Lung (tissue), 12 donors: Measurements from ENCODE around the gene POLD1. TPM values are rescaled to one million over a fixed set of nuclear protein-coding genes. Genes with fewer than 3 reads are reported as not detected.

ENCODE experiments used
- ATAC-seq: fragments of 200-7000 bp; cut with Tn5 transposase; one replicate; pipeline ENCODE4 v1.9.1; 2020; ENCODE audit warnings: moderate number of reproducible peaks; ENCODE audit not compliant: insufficient read depth, low FRiP score
- DNase-seq, 3 donors: peaks; one replicate each; pipeline ENCODE4 v3.0.0-alpha.2; 2013 to 2017
- H3K27ac ChIP-seq, 2 donors: one replicate each; pipeline ENCODE4 v1.5.1; 2013; ENCODE audit warnings: mild to moderate bottlenecking in 2 of 2, moderate library complexity in 2 of 2, control low read depth in 1 of 2, inconsistent platforms in 1 of 2, low read depth in 1 of 2, low read length in 1 of 2
- H3K27me3 ChIP-seq, 3 donors: one replicate each; pipeline ENCODE4 v1.5.1; 2013; ENCODE audit warnings: low read length in 2 of 3; ENCODE audit not compliant: control insufficient read depth in 3 of 3, insufficient read depth in 3 of 3
- H3K36me3 ChIP-seq, 4 donors: one replicate each; pipeline ENCODE4 v1.5.1; 2013; ENCODE audit warnings: low read length in 4 of 4, mild to moderate bottlenecking in 1 of 4, moderate library complexity in 1 of 4; ENCODE audit not compliant: control insufficient read depth in 4 of 4, insufficient read depth in 4 of 4
- H3K4me1 ChIP-seq, 5 donors: one replicate each; pipeline ENCODE4 v1.5.1; 2013; ENCODE audit warnings: low read length in 5 of 5, mild to moderate bottlenecking in 2 of 5, moderate library complexity in 1 of 5; ENCODE audit not compliant: control insufficient read depth in 5 of 5, insufficient read depth in 5 of 5
- H3K4me3 ChIP-seq: one replicate; pipeline ENCODE4 v1.5.1; 2013; ENCODE audit warnings: mild to moderate bottlenecking, control low read depth, moderate library complexity
- H3K9ac ChIP-seq, 2 donors: one replicate each; pipeline ENCODE4 v1.5.1; 2013; ENCODE audit warnings: low read length in 2 of 2, control low read depth in 1 of 2; ENCODE audit not compliant: insufficient read depth in 1 of 2
- H3K9me3 ChIP-seq, 4 donors: one replicate each; pipeline ENCODE4 v1.5.1; 2013; ENCODE audit warnings: low read length in 3 of 4, mild to moderate bottlenecking in 1 of 4, moderate library complexity in 1 of 4; ENCODE audit not compliant: control insufficient read depth in 4 of 4, insufficient read depth in 3 of 4
- CTCF ChIP-seq: IDR thresholded peaks from 2 replicates; pipeline ENCODE4 v1.5.1; 2012; ENCODE audit warnings: mild to moderate bottlenecking; ENCODE audit errors: control extremely low read depth, extremely low read depth
- WGBS, 2 donors: extraction: QIAGEN DNeasy Blood & Tissue Kit; methylation state at CpG; one replicate each; pipeline ENCODE4 v1.1.7; 2013; 5-methylcytosine and 5-hydroxymethylcytosine counted together
- polyA plus RNA-seq, 2 donors: library from polyadenylated mRNA; stranded (reverse); fragments of 200-250 nt; gene quantifications; one replicate each; pipeline ENCODE4 v1.2.1, GENCODE V29; 2013
- total RNA-seq, 2 donors: library from RNA; depleted of rRNA in 1 of 2; stranded (reverse); fragments of >200 nt in 1 of 2; gene quantifications; one replicate each; pipeline ENCODE4 v1.2.1, GENCODE V29; 2014 to 2021
- donor health status: control.
- donor health status: control.
- donor health status: Bipolar disorder and iron deficiency.
- donor health status: healthy.
- donor health status: DM: yes; HTN: yes; CAD: no.

Gene POLD1
- total and polyA plus RNA-seq, 4 donors: 20.2 to 55.1 (median 39.0) TPM

GRCh38 chr19:50376166-50377050, 7.7 kb upstream of the POLD1 start, which contains the start of gene NR1H2:
Gene NR1H2, plus strand, starts transcription at chr19:50376457. Its CDS starts 1,149 bp downstream, at chr19:50377606.
- H3K4me1 ChIP-seq: peaks cover 0 to 22% (median 2%) of the 10 kb centered on the region in 5 donors
- ATAC-seq (peak; percentile 91), DNase-seq (peak; percentile 96 to 99 (median 98))
- TF ChIP-seq CTCF: no peak
- H3K9ac ChIP-seq: peak within 1 kb of the TSS; percentile 77 to 89
- no peaks in the 10 kb centered on the region for H3K9me3 ChIP-seq
- H3K36me3 ChIP-seq: peaks cover 3 to 37% (median 16%) of the 10 kb centered on the region in 4 donors
- WGBS, 2 donors: 2% methylated on average over 61 to 67 of the region's 67 CpGs
- H3K27me3 ChIP-seq: no peaks in the 10 kb centered on the region
- H3K4me3 ChIP-seq: peak within 1 kb of the TSS; percentile 80
- peak within 1 kb of the TSS; percentile 98 for H3K27ac ChIP-seq

- ATAC-seq: no peak
- Histone ChIP-seq H3K9ac (no peak overlapping the region), H3K27me3 (no peaks in the 10 kb centered on the region), H3K4me1 (peaks cover 0 to 22% (median 1%) of the 10 kb centered on the region in 5 donors), H3K4me3 (no peak overlapping the region), H3K36me3 (peaks cover 10 to 43% (median 18%) of the 10 kb centered on the region in 4 donors), H3K27ac (no peak overlapping the region), H3K9me3 (no peaks in the 10 kb centered on the region)
- TF ChIP-seq CTCF: no peak
- WGBS, 2 donors: 55 to 65% methylated on average over 7 of the region's 7 CpGs
- DNase-seq: no peak
Observed at GRCh38 chr19:50377051-50377461, 7.1 kb upstream of the POLD1 start.

GRCh38 chr19:50377517-50377916, 6.6 kb upstream of the POLD1 start:
- H3K4me1 ChIP-seq: peaks cover 0 to 22% (median 0%) of the 10 kb centered on the region in 5 donors
- no peak overlapping the region for H3K4me3 ChIP-seq
- TF ChIP-seq CTCF: no peak
- H3K36me3 ChIP-seq: peaks cover 10 to 48% (median 18%) of the 10 kb centered on the region in 4 donors
- H3K27me3 ChIP-seq: no peaks in the 10 kb centered on the region
- DNase-seq (no peak), ATAC-seq (no peak)
- H3K9me3 ChIP-seq: no peaks in the 10 kb centered on the region
- WGBS, 2 donors: 73 to 75% methylated on average over 9 of the region's 9 CpGs
- no peak overlapping the region for H3K27ac ChIP-seq
- no peak overlapping the region for H3K9ac ChIP-seq
